GM12875 (cell line): ENCODE data around the gene ZPLD1.

Experiments
- H3K4me3 ChIP-seq: one replicate; pipeline ENCODE4 v1.5.1; 2011; ENCODE audit warnings: low read depth, low read length, control low read depth
- CTCF ChIP-seq: IDR thresholded peaks from 2 replicates; pipeline ENCODE4 v1.5.1; 2011; ENCODE audit warnings: low read depth, mild to moderate bottlenecking, control low read depth, inconsistent platforms, low read length, moderate library complexity, borderline replicate concordance; ENCODE audit not compliant: insufficient read depth

The ZPLD1 gene

DNA sequence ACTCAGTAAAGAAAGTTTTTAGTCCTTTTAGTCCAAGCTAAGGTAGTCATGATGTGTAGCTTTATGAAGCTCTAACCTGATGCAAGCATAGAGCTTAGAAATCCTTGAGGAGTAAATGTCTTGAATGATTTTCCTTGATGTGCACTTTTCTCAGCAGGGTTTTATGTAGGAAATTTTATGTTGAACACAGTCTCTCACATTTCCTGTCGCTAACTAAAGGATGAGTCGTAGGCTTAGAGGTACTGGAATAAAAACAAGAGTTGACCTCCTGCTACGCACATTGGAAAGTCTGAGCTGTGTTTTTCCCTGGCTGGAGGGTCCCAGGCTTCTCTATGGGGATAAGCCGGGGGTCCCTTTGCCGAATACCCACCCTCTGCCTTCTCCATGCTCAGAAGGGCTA, 34.7 kb upstream of the ZPLD1 start:
- H3K4me3 ChIP-seq: no peak overlapping the region
- TF ChIP-seq CTCF: no peak

- no peak overlapping the region for H3K4me3 ChIP-seq
- TF ChIP-seq CTCF: no peak
Measured at GRCh38 chr3:102400766-102401165, 34.0 kb upstream of the ZPLD1 start.

GRCh38 chr3:102410616-102411015, 24.2 kb upstream of the ZPLD1 start:
- no peak for TF ChIP-seq CTCF
- H3K4me3 ChIP-seq: no peak overlapping the region

GRCh38 chr3:102415553-102415952, 19.3 kb upstream of the ZPLD1 start:
- no peak for TF ChIP-seq CTCF
- no peak overlapping the region for H3K4me3 ChIP-seq

GRCh38 chr3:102419786-102420185, 15.0 kb upstream of the ZPLD1 start:
- H3K4me3 ChIP-seq: no peak overlapping the region
- TF ChIP-seq CTCF: no peak

DNA sequence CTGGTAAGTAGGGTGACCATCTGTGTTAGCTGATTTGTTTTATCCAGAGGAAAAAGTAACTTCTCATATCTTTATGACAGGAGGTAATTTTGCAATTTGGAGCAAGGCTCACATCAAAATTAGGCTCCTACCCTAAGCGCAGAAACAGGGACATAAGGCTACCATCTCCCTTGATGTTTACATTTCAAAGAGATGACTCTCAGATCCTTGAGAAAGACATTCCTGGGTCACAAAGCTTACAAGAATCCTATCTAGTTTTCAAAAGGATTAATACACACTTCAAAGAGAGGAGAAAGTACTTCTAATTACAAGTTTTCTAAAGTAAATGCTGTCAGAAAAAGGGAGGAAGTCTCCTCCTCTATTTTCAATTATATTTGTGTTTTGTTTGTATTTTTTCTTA, 7.0 kb downstream of the ZPLD1 start:
- TF ChIP-seq CTCF: no peak
- no peak overlapping the region for H3K4me3 ChIP-seq

DNA sequence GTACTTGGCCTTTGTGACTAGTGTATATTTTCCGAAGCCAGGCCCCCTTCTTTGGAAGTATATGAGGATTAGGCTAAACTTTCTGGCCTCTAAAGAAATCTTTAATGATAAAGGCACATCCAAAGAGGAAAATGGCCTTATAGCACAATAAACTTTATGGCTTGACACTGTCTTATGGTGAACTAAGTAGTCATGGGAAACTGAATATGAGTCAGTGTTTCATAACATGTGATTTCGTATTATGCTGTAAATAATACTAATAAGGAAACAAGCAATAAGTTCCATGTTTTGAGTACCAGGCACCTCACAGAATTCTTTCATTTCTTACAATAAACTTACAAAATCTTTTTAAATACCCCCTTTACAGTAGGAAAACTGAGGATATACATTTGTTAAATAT, 8.2 kb downstream of the ZPLD1 start:
- no peak overlapping the region for H3K4me3 ChIP-seq
- TF ChIP-seq CTCF: no peak
